HepG2 (cell line): ENCODE data around the gene CACNA1G. TPM values are rescaled to one million over a fixed set of nuclear protein-coding genes. Genes with fewer than 3 reads are reported as not detected.
A peak's percentile ranks its signal among the peaks of the same experiment; 100 is the strongest.

Experiments used
- ATAC-seq: fragments of 200-7000 bp; cut with Tn5 transposase; 3 replicates; pipeline ENCODE4 v1.9.1; 2020; ENCODE audit warnings: mild to moderate bottlenecking, moderate library complexity
- BruUV-seq: library from RNA; stranded (reverse); fragments of 400-500 nt; replicated peaks from 2 replicates; lab custom pipeline; 2021; lab: Mats Ljungman, UMichigan
- CTCF ChIA-PET: fragments of 300-600 bp; formaldehyde crosslinking; extraction: SDS; loops from one replicate; lab custom pipeline; 2021; ENCODE audit warnings: low total read pairs, inconsistent platforms, low intra/inter-chr PET ratio; lab: Yijun Ruan, JAX
- POLR2A ChIA-PET: fragments of 350-600 bp; sonication (Branson Sonifier 250); formaldehyde crosslinking; loops from one replicate; lab custom pipeline; 2020; ENCODE audit warnings: antibody characterized with exemption, inconsistent platforms; lab: Yijun Ruan, JAX
- DNase-seq: peaks from one replicate; pipeline ENCODE4 v3.0.0-alpha.2; 2015; ENCODE audit warnings: low spot score
- FAIRE-seq: peaks from 3 replicates; lab custom pipeline; 2011; peaks lifted over from hg19 to GRCh38; lab: Jason Lieb, UNC
- H2AFZ ChIP-seq: one replicate; pipeline ENCODE4 v1.6.1; 2011; ENCODE audit warnings: low read length, inconsistent platforms
- H3K27ac ChIP-seq: fragments of 300-600 bp; 3 replicates; pipeline ENCODE4 v1.8.0; 2011; ENCODE audit warnings: mixed run types, mild to moderate bottlenecking, mixed read lengths, low read length, inconsistent platforms; ENCODE audit not compliant: insufficient read depth; ENCODE audit errors: extremely low read length
- H3K27me3 ChIP-seq, 2 experiments: fragments of 200-600 bp in 1 of 2; 2 replicates in 1 of 2; 3 replicates in 1 of 2; pipeline versions ENCODE4 v1.6.0 to v1.8.0; 2011; ENCODE audit warnings: low read length in 2 of 2, mild to moderate bottlenecking in 2 of 2, moderate library complexity in 2 of 2, inconsistent platforms in 1 of 2; ENCODE audit not compliant: insufficient read depth in 2 of 2, control insufficient read depth in 1 of 2
- H3K36me3 ChIP-seq, 2 experiments: fragments of 200-600 bp in 1 of 2; replicated peaks in 1 of 2; 2 replicates in 1 of 2; 3 replicates in 1 of 2; pipeline versions ENCODE4 v1.5.1 to v1.8.0; 2011; ENCODE audit warnings: low read length in 2 of 2, inconsistent platforms in 1 of 2; ENCODE audit not compliant: insufficient read depth in 2 of 2, control insufficient read depth in 1 of 2
- H3K4me1 ChIP-seq: 2 replicates; pipeline ENCODE4 v1.5.1; 2012; ENCODE audit warnings: low read length, inconsistent platforms; ENCODE audit not compliant: insufficient read depth
- H3K4me2 ChIP-seq: 2 replicates; pipeline ENCODE4 v1.6.0; 2011; ENCODE audit warnings: low read depth, low read length, inconsistent platforms
- H3K4me3 ChIP-seq, 3 experiments: fragments of 200-600 bp in 1 of 3; sonication (generic), shearing (Covaris generic) in 1 of 3; replicated peaks in 1 of 3; 2 replicates each; pipeline ENCODE4 v1.5.1; 2011 to 2016; ENCODE audit warnings: low read length in 3 of 3, inconsistent platforms in 2 of 3, low read depth in 2 of 3, mild to moderate bottlenecking in 2 of 3, control low read depth in 1 of 3, mixed read lengths in 1 of 3; ENCODE audit not compliant: insufficient read depth in 1 of 3
- H3K79me2 ChIP-seq: one replicate; pipeline ENCODE4 v1.6.1; 2011; ENCODE audit warnings: low read length, inconsistent platforms; ENCODE audit not compliant: insufficient read depth
- H3K9ac ChIP-seq: 2 replicates; pipeline ENCODE4 v1.6.0; 2011; ENCODE audit warnings: mild to moderate bottlenecking, low read depth, low read length, inconsistent platforms; ENCODE audit not compliant: insufficient read depth
- H3K9me3 ChIP-seq: 2 replicates; pipeline ENCODE4 v1.5.1; 2012; ENCODE audit warnings: mild to moderate bottlenecking, low read length
- H4K20me1 ChIP-seq: 2 replicates; pipeline ENCODE4 v1.6.0; 2011; ENCODE audit warnings: inconsistent platforms, mild to moderate bottlenecking, low read length, moderate library complexity; ENCODE audit not compliant: insufficient read depth
- HIVEP1 ChIP-seq: sonication (generic); formaldehyde crosslinking; IDR thresholded peaks from 2 replicates; pipeline ENCODE4 v1.4.0; 2020; ENCODE audit warnings: mild to moderate bottlenecking, missing genetic modification reagents
- HNRNPLL ChIP-seq: fragments of 200-400 bp; formaldehyde crosslinking; IDR thresholded peaks from 2 replicates; pipeline ENCODE4 v1.6.1; 2017; ENCODE audit warnings: mild to moderate bottlenecking, low read depth, low read length; ENCODE audit not compliant: poor library complexity, severe bottlenecking
- NR1H2 ChIP-seq: sonication (generic); formaldehyde crosslinking; IDR thresholded peaks from 2 replicates; pipeline ENCODE4 v1.8.1; 2022; ENCODE audit warnings: low read depth, missing genetic modification reagents, borderline replicate concordance
- PCBP2 ChIP-seq: fragments of 200-400 bp; formaldehyde crosslinking; optimal IDR thresholded peaks from 2 replicates; pipeline ENCODE3; 2018; ENCODE audit warnings: low read length, low read depth; ENCODE audit not compliant: poor library complexity, severe bottlenecking
- PHF20 ChIP-seq: sonication (generic); formaldehyde crosslinking; IDR thresholded peaks from 2 replicates; pipeline ENCODE4 v1.5.0; 2020; ENCODE audit warnings: mild to moderate bottlenecking, missing genetic modification reagents
- RELA ChIP-seq: sonication (generic); formaldehyde crosslinking; IDR thresholded peaks from 2 replicates; pipeline ENCODE4 v1.4.0; 2020; ENCODE audit warnings: missing genetic modification reagents
- SKI ChIP-seq: fragments of 450-650 bp; IDR thresholded peaks from one replicate; pipeline ENCODE4 v1.6.1; 2018; ENCODE audit warnings: mild to moderate bottlenecking; ENCODE audit not compliant: partially characterized antibody
- SP1 ChIP-seq, 2 experiments: fragments of 450-650 bp in 1 of 2; sonication (generic) in 1 of 2; formaldehyde crosslinking in 1 of 2; IDR thresholded peaks; 2 replicates each; pipeline versions ENCODE4 v1.4.0 to v1.6.1; 2016 to 2020; ENCODE audit warnings: missing genetic modification reagents in 1 of 2
- TBX2 ChIP-seq: sonication (generic); formaldehyde crosslinking; IDR thresholded peaks from 2 replicates; pipeline ENCODE4 v1.5.0; 2020; ENCODE audit warnings: missing genetic modification reagents, mild to moderate bottlenecking, borderline replicate concordance
- ZBTB8A ChIP-seq: sonication (generic); formaldehyde crosslinking; IDR thresholded peaks from 2 replicates; pipeline ENCODE4 v1.4.0; 2020; ENCODE audit warnings: mild to moderate bottlenecking, low read depth, missing genetic modification reagents, borderline replicate concordance
- ZC3H4 ChIP-seq: sonication (generic); formaldehyde crosslinking; IDR thresholded peaks from 2 replicates; pipeline ENCODE4 v1.4.0; 2020; ENCODE audit warnings: missing genetic modification reagents, borderline replicate concordance
- ZFP62 ChIP-seq: sonication (generic); formaldehyde crosslinking; IDR thresholded peaks from 2 replicates; pipeline ENCODE4 v1.4.0; 2020; ENCODE audit warnings: missing genetic modification reagents
- ZNF160 ChIP-seq: sonication (generic); formaldehyde crosslinking; IDR thresholded peaks from 2 replicates; pipeline ENCODE4 v1.8.0; 2022; ENCODE audit warnings: mild to moderate bottlenecking, inconsistent platforms, missing genetic modification reagents
- ZNF878 ChIP-seq: sonication (generic); formaldehyde crosslinking; IDR thresholded peaks from 2 replicates; pipeline ENCODE4 v1.8.1; 2023; ENCODE audit warnings: mild to moderate bottlenecking, missing genetic modification reagents, moderate library complexity
- WGBS: methylation state at CpG from one replicate; pipeline ENCODE4 v1.1.6; 2017; ENCODE audit warnings: low lambda C conversion rate; 5-methylcytosine and 5-hydroxymethylcytosine counted together
- in situ Hi-C: cut with HindIII; loops from 2 replicates; pipeline ENCODE4 v1.10.0; 2017; ENCODE audit warnings: low pct_unique_long_range_greater_than_20kb; ENCODE audit not compliant: extremely low pct_ligation_motif_present
- intact Hi-C: fragments of 100-400 bp; cut with micrococcal nuclease; formaldehyde crosslinking; loops from one replicate; pipeline ENCODE4 v1.10.0; 2022; ENCODE audit not compliant: unreplicated experiment
- polyA plus RNA-seq, 8 experiments: library from polyadenylated mRNA; depleted of rRNA in 3 of 8; stranded (reverse) in 7 of 8; unstranded in 1 of 8; fragments of >200 nt; fragmentation: Illumina TruSeq in 4 of 8; extraction: Trizol in 4 of 8; gene quantifications; 2 replicates each; pipeline versions ENCODE4 v1.2.1 to v1.2.3, GENCODE V29; 2011 to 2016; ENCODE audit warnings: low read depth in 4 of 8, missing spikeins in 1 of 8, mixed read lengths in 1 of 8; ENCODE audit not compliant: insufficient read depth in 1 of 8
- total RNA-seq, 5 experiments: library from RNA; depleted of rRNA; stranded (reverse); fragments of >200 nt; fragmentation: Illumina TruSeq; extraction: Trizol; gene quantifications; 2 replicates each; pipeline ENCODE4 v1.2.3, GENCODE V29; 2016; ENCODE audit warnings: low read depth in 1 of 5
- TF ChIP-seq, protein P1 (sequence below): sonication (generic); formaldehyde crosslinking; IDR thresholded peaks from 2 replicates; pipeline ENCODE4 v1.5.1; 2020; ENCODE audit warnings: missing genetic modification reagents, mild to moderate bottlenecking, borderline replicate concordance
- TF ChIP-seq, protein P2 (sequence below): sonication (generic); formaldehyde crosslinking; IDR thresholded peaks from 2 replicates; pipeline ENCODE4 v1.8.0; 2022; ENCODE audit warnings: missing genetic modification reagents, mild to moderate bottlenecking, borderline replicate concordance

CACNA1G gene
- total and polyA plus RNA-seq, 2 of the 13 experiments (the other 11 are each of a cell fraction or from before 2014, with no cell fraction given): 0.02 TPM; not detected in 1

DNA sequence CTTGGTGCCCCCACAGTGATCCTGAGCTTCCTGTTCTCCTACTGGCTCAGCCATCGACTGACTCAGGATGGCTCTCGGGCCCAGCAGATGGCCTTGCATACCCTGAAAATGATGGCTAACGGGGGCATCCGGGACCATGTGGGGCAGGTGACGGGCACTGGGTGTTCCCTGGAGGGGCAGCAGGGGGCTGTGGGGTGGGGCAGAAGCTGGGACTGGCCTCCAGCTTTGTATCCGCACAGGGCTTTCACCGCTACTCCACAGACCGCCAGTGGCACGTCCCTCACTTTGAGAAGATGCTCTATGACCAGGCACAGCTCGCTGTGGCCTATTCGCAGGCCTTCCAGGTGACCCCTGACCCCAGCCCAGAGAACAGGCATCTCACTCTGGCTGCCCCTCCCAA is 10.5 kb upstream of the CACNA1G start:
- DNase-seq: no peak

DNA sequence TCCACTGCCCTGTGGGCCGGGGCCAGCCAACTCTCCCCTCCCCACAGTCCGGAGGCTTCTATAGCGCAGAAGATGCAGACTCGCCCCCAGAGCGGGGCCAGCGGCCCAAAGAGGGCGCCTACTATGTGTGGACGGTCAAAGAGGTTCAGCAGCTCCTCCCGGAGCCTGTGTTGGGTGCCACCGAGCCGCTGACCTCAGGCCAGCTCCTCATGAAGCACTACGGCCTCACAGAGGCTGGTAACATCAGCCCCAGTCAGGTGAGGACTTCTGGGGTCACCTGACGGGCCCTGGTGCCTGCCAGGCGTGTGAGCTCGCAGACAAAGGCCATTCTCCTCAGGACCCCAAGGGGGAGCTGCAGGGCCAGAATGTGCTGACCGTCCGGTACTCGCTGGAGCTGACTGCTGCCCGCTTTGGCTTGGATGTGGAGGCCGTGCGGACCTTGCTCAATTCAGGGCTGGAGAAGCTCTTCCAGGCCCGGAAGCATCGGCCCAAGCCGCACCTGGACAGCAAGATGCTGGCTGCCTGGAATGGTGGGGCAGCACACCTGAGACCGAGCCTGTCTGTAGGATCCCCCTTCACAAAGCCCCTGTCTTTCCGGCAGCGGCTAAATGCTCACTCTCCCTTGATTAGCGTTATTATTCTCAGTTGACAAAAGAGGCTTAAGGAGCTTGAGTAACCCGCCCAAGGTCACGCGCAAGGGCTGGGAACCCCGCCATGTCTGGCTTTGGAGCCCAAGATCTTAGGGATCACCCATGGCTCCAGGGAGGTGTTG is 9.7 kb upstream of the CACNA1G start:
- WGBS: 73% methylated on average over 24 of the region's 32 CpGs
- FAIRE-seq: peak; percentile 92
- POLR2A ChIA-PET: interaction anchor here (0.7 to 3.1 kb wide), 20 partner anchors 9 to 315 kb away, joined by 3 to 20 read pairs (median 5); partner anchors contain the start of genes CACNA1G, LUC7L3 and TOB1
- TF ChIP-seq ZC3H4 (CRISPR knock-in tag) (no peak), SP1 (IDR thresholded peaks at IDR 0.05) (no peak), SP1 (CRISPR knock-in tag; IDR thresholded peaks at IDR 0.05) (peak; percentile 52; the same call in 1 of the 2 replicates), SKI (peak; percentile 53), ZNF160 (peak; percentile 61; the same call in 1 of the 2 replicates), ZBTB8A (CRISPR knock-in tag) (no peak), RELA (CRISPR knock-in tag) (peak; percentile 87; the same call in 1 of the 2 replicates), ZFP62 (no peak), HNRNPLL (peak; percentile 54), HIVEP1 (CRISPR knock-in tag) (peak; percentile 37; the same call in 1 of the 2 replicates)
- TF ChIP-seq, protein P1, sequence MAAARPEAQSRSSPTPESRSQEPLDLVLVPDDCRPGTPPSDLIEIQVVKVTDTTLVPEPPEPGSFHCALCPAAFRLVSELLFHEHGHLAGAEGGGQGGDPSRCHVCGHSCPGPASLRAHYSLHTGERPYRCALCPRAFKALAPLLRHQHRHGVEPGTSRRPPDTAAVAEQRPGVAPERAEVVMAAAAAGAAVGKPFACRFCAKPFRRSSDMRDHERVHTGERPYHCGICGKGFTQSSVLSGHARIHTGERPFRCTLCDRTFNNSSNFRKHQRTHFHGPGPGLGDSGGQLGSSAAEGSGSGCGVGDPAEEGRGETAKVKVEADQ (CRISPR knock-in tag): no peak
- TF ChIP-seq, protein P2, sequence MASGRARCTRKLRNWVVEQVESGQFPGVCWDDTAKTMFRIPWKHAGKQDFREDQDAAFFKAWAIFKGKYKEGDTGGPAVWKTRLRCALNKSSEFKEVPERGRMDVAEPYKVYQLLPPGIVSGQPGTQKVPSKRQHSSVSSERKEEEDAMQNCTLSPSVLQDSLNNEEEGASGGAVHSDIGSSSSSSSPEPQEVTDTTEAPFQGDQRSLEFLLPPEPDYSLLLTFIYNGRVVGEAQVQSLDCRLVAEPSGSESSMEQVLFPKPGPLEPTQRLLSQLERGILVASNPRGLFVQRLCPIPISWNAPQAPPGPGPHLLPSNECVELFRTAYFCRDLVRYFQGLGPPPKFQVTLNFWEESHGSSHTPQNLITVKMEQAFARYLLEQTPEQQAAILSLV (CRISPR knock-in tag): 0 out of 2 replicates have a peak, but pooled peaks have one; percentile 15

More for the DNA sequence above, 10.5 kb upstream of the CACNA1G start:
- ChIA-PET POLR2A (interaction anchor here (1.0 to 3.1 kb wide), 7 partner anchors 8 to 169 kb away, joined by 3 to 20 read pairs (median 7); partner anchors contain the start of genes CACNA1G and LUC7L3), CTCF (interaction anchor here (1.2 to 1.8 kb wide), 6 partner anchors 26 to 292 kb away, joined by 3 to 10 read pairs (median 5); no protein-coding TSS in a partner anchor)
- H3K4me3 ChIP-seq: no peak overlapping the region
- no peak overlapping the region for H3K9ac ChIP-seq
- H3K27ac ChIP-seq: no peak overlapping the region
- no peaks in the 10 kb centered on the region for H4K20me1 ChIP-seq
- FAIRE-seq (no peak), ATAC-seq (no peak)
- TF ChIP-seq PCBP2 (no peak), TBX2 (0 out of 2 replicates have a peak, but pooled peaks have one; percentile 12), NR1H2 (CRISPR knock-in tag) (no peak), PHF20 (0 out of 2 replicates have a peak, but pooled peaks have one; percentile 0), ZNF878 (CRISPR knock-in tag) (no peak)
- no TSS peak for BruUV-seq
- H3K9me3 ChIP-seq: no peaks in the 10 kb centered on the region
- intact Hi-C loops (loop anchor here (10.0 kb wide), 1 partner anchor 405 kb away; no protein-coding TSS in a partner anchor), in situ Hi-C loops (loop anchor here (5.0 to 10.0 kb wide), 3 partner anchors 77 to 405 kb away; no protein-coding TSS in a partner anchor)
- H3K4me2 ChIP-seq: no peak overlapping the region
- peaks cover 3% of the 10 kb centered on the region for H3K79me2 ChIP-seq
- H3K4me1 ChIP-seq: peaks cover 50% of the 10 kb centered on the region
- WGBS: over 99% methylated on average over 10 of the region's 11 CpGs
- no peaks in the 10 kb centered on the region for H3K27me3 ChIP-seq
- H3K36me3 ChIP-seq: peaks cover 0 to 5% of the 10 kb centered on the region in 2 experiments; a peak in 3 of 5 replicates
- no peak overlapping the region for H2AFZ ChIP-seq

More for the DNA sequence above, 9.7 kb upstream of the CACNA1G start:
- Histone ChIP-seq H3K79me2 (peaks cover 3% of the 10 kb centered on the region), H3K4me2 (no peak overlapping the region), H3K27me3 (no peaks in the 10 kb centered on the region), H3K9me3 (no peaks in the 10 kb centered on the region), H3K27ac (no peak overlapping the region), H4K20me1 (no peaks in the 10 kb centered on the region), H3K36me3 (peaks cover 0 to 5% of the 10 kb centered on the region in 2 experiments; a peak in 3 of 5 replicates), H3K9ac (no peak overlapping the region), H3K4me3 (no peak overlapping the region), H2AFZ (no peak overlapping the region), H3K4me1 (peaks cover 50% of the 10 kb centered on the region)
- in situ Hi-C loops: no loop called here
- no TSS peak for BruUV-seq
- intact Hi-C loops: no loop called here
- CTCF ChIA-PET: interaction anchor here (0.9 to 1.8 kb wide), 10 partner anchors 25 to 291 kb away, joined by 3 to 10 read pairs (median 4); no protein-coding TSS in a partner anchor
- DNase-seq (peak; percentile 84), ATAC-seq (peak; percentile 73)
